Posterior cingulate gyrus (tissue), 11 donors: Measurements from ENCODE around the gene SHLD2.
"Not testable (repeated sequence)": the region's sequence is repeated elsewhere in the genome, so short reads cannot be mapped to it uniquely, and the experiment has no call there.

Source experiments
- DNase-seq, 10 donors: peaks; one replicate each; pipeline versions ENCODE4 v3.0.0 to v3.0.0-alpha.2; 2020 to 2021; ENCODE audit warnings: mixed read lengths in 3 of 10
- intact Hi-C: fragments of 100-400 bp; cut with DNase I; formaldehyde crosslinking; loops from one replicate; pipeline ENCODE4 v1.15.1; 2023

The SHLD2 gene

GRCh38 chr10:87134440-87134839 lies 39.4 kb downstream of the SHLD2 start:
- intact Hi-C loops, DNase-seq: not testable (repeated sequence)

- DNase-seq, intact Hi-C loops: not testable (repeated sequence)
Measured at GRCh38 chr10:87137478-87137877, 42.5 kb downstream of the SHLD2 start.

GRCh38 chr10:87142230-87143108 lies 47.5 kb downstream of the SHLD2 start:
- DNase-seq, intact Hi-C loops: not testable (repeated sequence)

- intact Hi-C loops, DNase-seq: not testable (repeated sequence)
Measured at GRCh38 chr10:87143109-87143418, 48.1 kb downstream of the SHLD2 start.

GRCh38 chr10:87145598-87145997 lies 50.6 kb downstream of the SHLD2 start:
- intact Hi-C loops = loop anchor here (5.0 kb wide), 1 partner anchor 208 kb away; no protein-coding TSS in a partner anchor
- DNase-seq = not testable (repeated sequence)

GRCh38 chr10:87149020-87149609 lies 54.1 kb downstream of the SHLD2 start:
- not testable (repeated sequence) for DNase-seq
- intact Hi-C loops = loop anchor here (5.0 kb wide), 1 partner anchor 212 kb away; no protein-coding TSS in a partner anchor

- DNase-seq, intact Hi-C loops: not testable (repeated sequence)
Measured at GRCh38 chr10:87151516-87151915, 56.5 kb downstream of the SHLD2 start.

GRCh38 chr10:87156841-87157240 lies 61.8 kb downstream of the SHLD2 start:
- intact Hi-C loops, DNase-seq: not testable (repeated sequence)

- intact Hi-C loops, DNase-seq: not testable (repeated sequence)
Measured at GRCh38 chr10:87157821-87158220, 62.8 kb downstream of the SHLD2 start.

- intact Hi-C loops, DNase-seq: not testable (repeated sequence)
Measured at GRCh38 chr10:87162703-87163293, 67.8 kb downstream of the SHLD2 start.

GRCh38 chr10:87163414-87163813 lies 68.4 kb downstream of the SHLD2 start:
- intact Hi-C loops = not testable (repeated sequence)

GRCh38 chr10:87169857-87170256 lies 74.9 kb downstream of the SHLD2 start:
- intact Hi-C loops, DNase-seq: not testable (repeated sequence)

More at GRCh38 chr10:87163414-87163813, 68.4 kb downstream of the SHLD2 start:
- DNase-seq = not testable (repeated sequence)

- DNase-seq, intact Hi-C loops: not testable (repeated sequence)
Measured at GRCh38 chr10:87170705-87171104, 75.7 kb downstream of the SHLD2 start.

- not testable (repeated sequence) for DNase-seq
Measured at GRCh38 chr10:87171670-87172069, 76.7 kb downstream of the SHLD2 start.

GRCh38 chr10:87172178-87172577 lies 77.2 kb downstream of the SHLD2 start:
- intact Hi-C loops, DNase-seq: not testable (repeated sequence)

More at GRCh38 chr10:87171670-87172069, 76.7 kb downstream of the SHLD2 start:
- intact Hi-C loops = not testable (repeated sequence)

- DNase-seq, intact Hi-C loops: not testable (repeated sequence)
Measured at GRCh38 chr10:87177587-87177986, 82.6 kb downstream of the SHLD2 start.

- DNase-seq, intact Hi-C loops: not testable (repeated sequence)
Measured at GRCh38 chr10:87184421-87184820, 89.4 kb downstream of the SHLD2 start.

GRCh38 chr10:87186016-87186415 lies 91.0 kb downstream of the SHLD2 start:
- intact Hi-C loops, DNase-seq: not testable (repeated sequence)

GRCh38 chr10:87187573-87187972 lies 92.6 kb downstream of the SHLD2 start:
- intact Hi-C loops, DNase-seq: not testable (repeated sequence)

- intact Hi-C loops, DNase-seq: not testable (repeated sequence)
Measured at GRCh38 chr10:87191841-87192240, 96.8 kb downstream of the SHLD2 start.

GRCh38 chr10:87200924-87201323 lies 105.9 kb downstream of the SHLD2 start:
- intact Hi-C loops = not testable (repeated sequence)

More at GRCh38 chr10:87200924-87201323, 105.9 kb downstream of the SHLD2 start:
- DNase-seq = not testable (repeated sequence)
